ENCODE results near the gene GSN. TPM values are rescaled to one million over a fixed set of nuclear protein-coding genes. Genes with fewer than 3 reads are reported as not detected.

The GSN gene
- polyA plus RNA-seq, 3 donors from 2014 or later, result 199 to 325 (median 226) TPM

GRCh38 chr9:121324755-121325154 is 56.8 kb downstream of the GSN start:
- peak overlapping the region in 2 of 6 donors; percentile 45 to 52 for H3K27ac Mint-ChIP-seq
- H3K36me3 Mint-ChIP-seq, result peaks cover 14 to 55% (median 22%) of the 10 kb centered on the region in 3 donors
- no peak overlapping the region for H3K4me3 Mint-ChIP-seq
- no peaks in the 10 kb centered on the region for H3K9me3 Mint-ChIP-seq
- H3K27me3 Mint-ChIP-seq (ENCODE audit: low read depth in 3 of 3), result peaks cover 2 to 7% (median 3%) of the 10 kb centered on the region in 3 donors
- H3K4me1 Mint-ChIP-seq, result peaks cover 45 to 58% of the 10 kb centered on the region in 2 donors
- DNase-seq, result no peak

DNA sequence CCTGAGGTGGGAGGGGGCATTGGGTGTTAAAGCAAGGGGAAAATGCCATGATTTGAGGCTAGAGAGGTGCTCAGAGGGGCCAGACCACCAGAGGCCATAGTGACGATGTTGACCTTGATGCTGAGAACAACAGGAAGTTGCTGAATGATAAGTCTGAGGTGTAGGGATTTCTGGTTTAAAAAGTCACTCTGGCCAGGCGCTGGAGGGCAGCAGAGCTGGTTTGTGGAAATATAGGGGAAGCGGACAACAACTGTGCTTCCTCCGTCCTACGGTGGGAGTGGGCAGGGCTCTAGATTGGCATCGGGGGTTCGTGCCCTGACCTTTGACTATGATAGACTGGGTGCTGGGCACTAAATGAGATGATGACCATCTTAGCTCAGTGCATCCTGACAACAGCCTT is 57.4 kb downstream of the GSN start:
- Mint-ChIP-seq H3K9me3 (no peaks in the 10 kb centered on the region), H3K27me3 (ENCODE audit: low read depth in 3 of 3) (peaks cover 0 to 3% (median 3%) of the 10 kb centered on the region in 3 donors), H3K27ac (peak overlapping the region; percentile 6 to 76 (median 24)), H3K4me1 (peaks cover 40 to 52% of the 10 kb centered on the region in 2 donors), H3K36me3 (peaks cover 16 to 57% (median 23%) of the 10 kb centered on the region in 3 donors), H3K4me3 (peak overlapping the region in 2 of 5 donors; percentile 18 to 26)
- DNase-seq, result peak in 1 of 3 donors; percentile 12

- H3K27ac Mint-ChIP-seq, result no peak overlapping the region
- DNase-seq, result no peak
- H3K4me1 Mint-ChIP-seq, result peaks cover 36 to 51% of the 10 kb centered on the region in 2 donors
- no peak overlapping the region for H3K4me3 Mint-ChIP-seq
- no peaks in the 10 kb centered on the region for H3K9me3 Mint-ChIP-seq
- peaks cover 16 to 61% (median 31%) of the 10 kb centered on the region in 3 donors for H3K36me3 Mint-ChIP-seq
- H3K27me3 Mint-ChIP-seq (ENCODE audit: low read depth in 3 of 3), result peaks cover 0 to 3% (median 0%) of the 10 kb centered on the region in 3 donors
Observed at GRCh38 chr9:121326130-121326838, 58.3 kb downstream of the GSN start.

DNA sequence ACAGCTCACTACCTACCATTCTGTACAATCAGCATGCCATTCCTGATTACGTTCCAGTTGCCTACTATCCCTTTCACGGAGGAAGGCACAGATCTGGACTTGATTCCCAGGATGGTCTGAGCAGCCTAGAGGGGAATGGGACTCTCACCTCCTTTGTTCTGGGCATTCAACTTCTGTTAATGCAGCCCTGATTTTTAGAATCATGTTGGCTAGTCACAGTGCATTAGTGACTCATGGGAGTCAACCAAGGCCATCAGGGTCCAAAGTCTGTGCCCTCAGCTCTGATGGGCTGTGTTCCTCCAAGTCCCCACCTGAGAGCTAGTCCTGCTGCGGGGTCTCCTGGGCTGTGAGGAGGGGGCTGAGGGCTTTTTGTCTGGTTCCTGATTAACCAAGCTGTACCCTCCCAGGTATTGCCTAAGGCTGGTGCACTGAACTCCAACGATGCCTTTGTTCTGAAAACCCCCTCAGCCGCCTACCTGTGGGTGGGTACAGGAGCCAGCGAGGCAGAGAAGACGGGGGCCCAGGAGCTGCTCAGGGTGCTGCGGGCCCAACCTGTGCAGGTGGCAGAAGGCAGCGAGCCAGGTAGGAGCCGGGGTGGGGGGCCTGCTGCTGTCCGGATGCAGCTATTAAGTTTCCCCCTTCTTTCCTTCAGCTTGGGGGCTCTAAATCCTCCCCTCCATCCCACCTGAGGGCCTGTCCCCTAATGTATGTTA is 59.1 kb downstream of the GSN start:
- Mint-ChIP-seq H3K36me3 (peaks cover 14 to 63% (median 30%) of the 10 kb centered on the region in 3 donors), H3K4me1 (peaks cover 36 to 48% of the 10 kb centered on the region in 2 donors), H3K27me3 (ENCODE audit: low read depth in 3 of 3) (peaks cover 0 to 3% (median 0%) of the 10 kb centered on the region in 3 donors), H3K9me3 (no peaks in the 10 kb centered on the region), H3K27ac (no peak overlapping the region), H3K4me3 (no peak overlapping the region)
- no peak for DNase-seq

GRCh38 chr9:121328476-121328875 is 60.5 kb downstream of the GSN start:
- peaks cover 0 to 3% (median 0%) of the 10 kb centered on the region in 3 donors for H3K27me3 Mint-ChIP-seq (ENCODE audit: low read depth in 3 of 3)
- H3K4me3 Mint-ChIP-seq, result no peak overlapping the region
- no peak overlapping the region for H3K27ac Mint-ChIP-seq
- H3K9me3 Mint-ChIP-seq, result no peaks in the 10 kb centered on the region
- H3K36me3 Mint-ChIP-seq, result peaks cover 10 to 62% (median 28%) of the 10 kb centered on the region in 3 donors
- peaks cover 34 to 39% of the 10 kb centered on the region in 2 donors for H3K4me1 Mint-ChIP-seq
- no peak for DNase-seq

GRCh38 chr9:121328876-121329681 is 61.1 kb downstream of the GSN start:
- Mint-ChIP-seq H3K4me1 (peaks cover 34 to 39% of the 10 kb centered on the region in 2 donors), H3K4me3 (no peak overlapping the region), H3K9me3 (no peaks in the 10 kb centered on the region), H3K36me3 (peaks cover 13 to 62% (median 29%) of the 10 kb centered on the region in 3 donors), H3K27ac (peak overlapping the region in 1 of 6 donors; percentile 12), H3K27me3 (ENCODE audit: low read depth in 3 of 3) (peaks cover 0 to 2% (median 0%) of the 10 kb centered on the region in 3 donors)
- no peak for DNase-seq

- H3K27ac Mint-ChIP-seq, result peak overlapping the region in 5 of 6 donors; percentile 5 to 67 (median 48)
- H3K4me3 Mint-ChIP-seq, result no peak overlapping the region
- H3K4me1 Mint-ChIP-seq, result peaks cover 41 to 43% of the 10 kb centered on the region in 2 donors
Observed at GRCh38 chr9:121331549-121331948, 63.6 kb downstream of the GSN start.

DNA sequence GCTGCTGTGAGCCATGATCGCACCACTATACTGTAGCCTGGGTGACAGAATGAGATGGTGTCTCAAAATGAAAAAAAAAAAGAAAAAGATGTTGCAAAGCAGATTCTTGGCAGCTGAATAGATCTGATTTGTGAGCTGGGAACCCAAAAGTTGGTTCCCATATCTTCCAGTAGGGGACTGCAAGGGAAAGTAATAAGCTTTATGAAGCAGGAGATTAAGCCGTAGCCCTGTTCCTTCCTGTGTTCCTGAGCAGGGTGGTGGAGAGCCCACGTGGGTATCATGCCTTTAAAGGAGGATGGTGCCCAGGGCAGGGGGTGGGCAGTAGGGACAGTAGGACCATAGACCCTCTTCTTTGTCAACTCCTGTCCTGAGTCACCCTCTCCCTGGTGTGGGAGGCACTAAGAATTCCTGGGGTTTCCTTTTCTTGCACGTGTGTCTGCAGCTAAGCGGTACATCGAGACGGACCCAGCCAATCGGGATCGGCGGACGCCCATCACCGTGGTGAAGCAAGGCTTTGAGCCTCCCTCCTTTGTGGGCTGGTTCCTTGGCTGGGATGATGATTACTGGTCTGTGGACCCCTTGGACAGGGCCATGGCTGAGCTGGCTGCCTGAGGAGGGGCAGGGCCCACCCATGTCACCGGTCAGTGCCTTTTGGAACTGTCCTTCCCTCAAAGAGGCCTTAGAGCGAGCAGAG is 64.2 kb downstream of the GSN start:
- Mint-ChIP-seq H3K4me3 (no peak overlapping the region), H3K36me3 (peaks cover 17 to 54% (median 25%) of the 10 kb centered on the region in 3 donors), H3K4me1 (peaks cover 47 to 49% of the 10 kb centered on the region in 2 donors), H3K9me3 (no peaks in the 10 kb centered on the region), H3K27me3 (ENCODE audit: low read depth in 3 of 3) (peaks cover 0 to 2% (median 0%) of the 10 kb centered on the region in 3 donors), H3K27ac (peak overlapping the region in 4 of 6 donors; percentile 40 to 71 (median 56))
- DNase-seq, result no peak

More at GRCh38 chr9:121331549-121331948, 63.6 kb downstream of the GSN start:
- Mint-ChIP-seq H3K36me3 (peaks cover 15 to 53% (median 25%) of the 10 kb centered on the region in 3 donors), H3K27me3 (ENCODE audit: low read depth in 3 of 3) (peaks cover 0 to 2% (median 0%) of the 10 kb centered on the region in 3 donors), H3K9me3 (no peaks in the 10 kb centered on the region)
- DNase-seq, result no peak

DNA sequence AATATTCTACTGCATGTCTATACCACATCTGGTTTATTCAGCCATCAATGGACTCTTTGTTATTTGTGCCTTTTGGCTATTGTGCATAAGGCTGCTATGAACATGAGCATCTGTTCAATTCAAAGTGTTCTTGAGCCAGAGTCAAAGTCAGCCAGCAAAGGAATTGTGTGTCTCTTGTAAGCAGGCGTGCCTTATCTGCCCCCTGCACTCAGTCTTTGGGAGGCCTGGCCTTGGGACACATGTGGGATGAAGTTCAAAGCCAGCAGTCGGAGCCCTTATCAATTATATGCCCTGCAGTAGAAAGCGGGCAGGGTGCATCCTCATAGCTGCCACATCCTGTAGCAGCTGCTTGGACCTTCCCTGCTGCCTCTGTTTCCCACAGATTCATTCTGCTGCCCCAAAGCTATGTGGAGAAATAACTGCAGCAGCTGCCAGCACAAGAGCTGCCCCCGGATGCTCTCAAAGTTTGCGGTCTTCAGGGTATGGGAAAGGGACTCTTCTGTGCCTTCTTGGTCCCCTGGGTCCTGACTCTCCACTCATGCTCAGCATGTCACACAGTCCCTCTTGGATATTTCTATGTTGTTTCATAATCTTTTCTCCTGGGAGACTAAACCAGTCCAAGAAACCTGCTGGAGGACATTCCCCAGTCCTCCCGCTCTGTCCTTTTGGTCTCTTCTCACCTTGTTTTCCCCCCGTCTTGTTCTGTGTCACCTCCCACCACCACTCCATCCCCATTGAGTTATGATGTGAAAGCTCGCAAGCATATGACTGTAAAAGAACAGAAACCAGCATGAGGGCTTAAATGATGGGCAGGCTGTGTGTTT is 66.2 kb downstream of the GSN start:
- no peaks in the 10 kb centered on the region for H3K9me3 Mint-ChIP-seq
- no peak overlapping the region for H3K4me3 Mint-ChIP-seq
- DNase-seq, result no peak
- peak overlapping the region in 4 of 6 donors; percentile 32 to 74 (median 38) for H3K27ac Mint-ChIP-seq
- H3K4me1 Mint-ChIP-seq, result peaks cover 62 to 69% of the 10 kb centered on the region in 2 donors
- peaks cover 23 to 60% (median 29%) of the 10 kb centered on the region in 3 donors for H3K36me3 Mint-ChIP-seq
- H3K27me3 Mint-ChIP-seq (ENCODE audit: low read depth in 3 of 3), result peaks cover 0 to 2% (median 0%) of the 10 kb centered on the region in 3 donors

- H3K4me1 Mint-ChIP-seq, result peaks cover 73 to 78% of the 10 kb centered on the region in 2 donors
- peak overlapping the region; percentile 33 to 74 (median 60) for H3K4me3 Mint-ChIP-seq
- H3K9me3 Mint-ChIP-seq, result no peaks in the 10 kb centered on the region
- no peak for DNase-seq
- H3K27ac Mint-ChIP-seq, result peak overlapping the region; percentile 28 to 73 (median 56)
- peaks cover 8 to 61% (median 42%) of the 10 kb centered on the region in 3 donors for H3K36me3 Mint-ChIP-seq
- no peaks in the 10 kb centered on the region for H3K27me3 Mint-ChIP-seq (ENCODE audit: low read depth in 3 of 3)
Observed at GRCh38 chr9:121336665-121337064, 68.7 kb downstream of the GSN start.

- Mint-ChIP-seq H3K36me3 (peaks cover 5 to 50% (median 50%) of the 10 kb centered on the region in 3 donors), H3K27ac (peak overlapping the region in 5 of 6 donors; percentile 34 to 76 (median 57)), H3K4me1 (peaks cover 75 to 90% of the 10 kb centered on the region in 2 donors), H3K27me3 (ENCODE audit: low read depth in 3 of 3) (no peaks in the 10 kb centered on the region), H3K9me3 (no peaks in the 10 kb centered on the region), H3K4me3 (no peak overlapping the region)
- no peak for DNase-seq
Observed at GRCh38 chr9:121339437-121339836, 71.5 kb downstream of the GSN start.

Data from immature natural killer cell (primary cell).